Natural killer cell (primary cell): Measurements from ENCODE around the gene CTNNA3. TPM values are rescaled to one million over a fixed set of nuclear protein-coding genes. Genes with fewer than 3 reads are reported as not detected.

Experiments
- ATAC-seq, 3 donors: fragments of 150-1000 bp in 2 of 3; fragments of 200-7000 bp in 1 of 3; cut with Tn5 transposase; 1 replicate in 1 of 3; 2 replicates in 2 of 3; pipeline ENCODE4 v1.10.0; 2021; ENCODE audit warnings: mild to moderate bottlenecking in 2 of 3, moderate library complexity in 2 of 3
- DNase-seq, 2 donors: peaks; one replicate each; pipeline versions ENCODE4 v3.0.0 to v3.0.0-alpha.2; 2013 to 2021; ENCODE audit warnings: mixed read lengths in 1 of 2
- H3K27ac ChIP-seq: one replicate; pipeline ENCODE4 v1.5.1; 2013; ENCODE audit warnings: mild to moderate bottlenecking, low read length
- H3K27me3 ChIP-seq: one replicate; pipeline ENCODE4 v1.6.1; 2013; ENCODE audit warnings: low read length; ENCODE audit not compliant: control insufficient read depth, insufficient read depth
- H3K36me3 ChIP-seq: one replicate; pipeline ENCODE4 v1.6.1; 2013; ENCODE audit warnings: low read length; ENCODE audit not compliant: control insufficient read depth, insufficient read depth
- H3K4me1 ChIP-seq: one replicate; pipeline ENCODE4 v1.6.1; 2013; ENCODE audit warnings: low read length; ENCODE audit not compliant: control insufficient read depth, insufficient read depth
- H3K4me3 ChIP-seq: one replicate; pipeline ENCODE4 v1.5.1; 2013; ENCODE audit warnings: low read length
- H3K9me3 ChIP-seq: one replicate; pipeline ENCODE4 v1.6.1; 2013; ENCODE audit warnings: low read length; ENCODE audit not compliant: control insufficient read depth, insufficient read depth
- H3K27ac Mint-ChIP-seq, 2 donors: one replicate each; pipeline ENCODE4 v1.8.0; 2022; ENCODE audit warnings: mild to moderate bottlenecking in 2 of 2, mixed read lengths in 2 of 2, moderate library complexity in 1 of 2
- H3K27me3 Mint-ChIP-seq, 2 donors: one replicate each; pipeline ENCODE4 v1.8.0; 2022; ENCODE audit warnings: low read depth in 2 of 2, mixed read lengths in 2 of 2
- H3K36me3 Mint-ChIP-seq: one replicate; pipeline ENCODE4 v1.8.0; 2022; ENCODE audit warnings: mixed read lengths
- H3K4me1 Mint-ChIP-seq, 2 donors: one replicate each; pipeline ENCODE4 v1.8.0; 2022; ENCODE audit warnings: mixed read lengths in 2 of 2
- H3K4me3 Mint-ChIP-seq: one replicate; pipeline ENCODE4 v1.8.0; 2022; ENCODE audit warnings: mild to moderate bottlenecking, moderate library complexity, mixed read lengths
- H3K9me3 Mint-ChIP-seq, 2 donors: one replicate each; pipeline ENCODE4 v1.8.0; 2022; ENCODE audit warnings: mixed read lengths in 2 of 2
- WGBS: methylation state at CpG from one replicate; pipeline ENCODE4 v1.1.7; 2013; ENCODE audit warnings: missing lambda C conversion rate; ENCODE audit not compliant: insufficient coverage; 5-methylcytosine and 5-hydroxymethylcytosine counted together
- intact Hi-C: fragments of 100-400 bp; cut with micrococcal nuclease; formaldehyde crosslinking; loops from one replicate; pipeline ENCODE4 v1.14.2; 2022
- total RNA-seq, 4 donors: library from RNA; stranded (reverse); fragments of 120-200 nt in 1 of 4; gene quantifications; one replicate each; pipeline versions ENCODE4 v1.2.3 to v1.2.4, GENCODE V29; 2013 to 2022
- TF ChIP-seq, protein P1 (sequence below): fragments of 200-600 bp; IDR thresholded peaks from one replicate; pipeline ENCODE4 v1.8.0; 2022; ENCODE audit warnings: antibody characterized with exemption

Gene CTNNA3
- total RNA-seq, 3 donors from 2014 or later (not counting 1 experiment from before 2014, with no cell fraction given), result not detected

- Mint-ChIP-seq H3K9me3 (peaks cover 10 to 23% of the 10 kb centered on the region in 2 donors), H3K4me1 (no peaks in the 10 kb centered on the region), H3K27ac (no peak overlapping the region), H3K27me3 (no peaks in the 10 kb centered on the region), H3K4me3 (no peak overlapping the region), H3K36me3 (no peaks in the 10 kb centered on the region)
- no peaks in the 10 kb centered on the region for H3K27me3 ChIP-seq
- peaks cover 7% of the 10 kb centered on the region for H3K9me3 ChIP-seq
- no peak overlapping the region for H3K27ac ChIP-seq
- H3K4me1 ChIP-seq, result no peaks in the 10 kb centered on the region
- H3K4me3 ChIP-seq, result no peak overlapping the region
- DNase-seq (no peak), ATAC-seq (no peak)
- no peaks in the 10 kb centered on the region for H3K36me3 ChIP-seq
- 65% methylated on average over 8 of the region's 8 CpGs for WGBS
- intact Hi-C loops, result no loop called here
- TF ChIP-seq, protein P1, sequence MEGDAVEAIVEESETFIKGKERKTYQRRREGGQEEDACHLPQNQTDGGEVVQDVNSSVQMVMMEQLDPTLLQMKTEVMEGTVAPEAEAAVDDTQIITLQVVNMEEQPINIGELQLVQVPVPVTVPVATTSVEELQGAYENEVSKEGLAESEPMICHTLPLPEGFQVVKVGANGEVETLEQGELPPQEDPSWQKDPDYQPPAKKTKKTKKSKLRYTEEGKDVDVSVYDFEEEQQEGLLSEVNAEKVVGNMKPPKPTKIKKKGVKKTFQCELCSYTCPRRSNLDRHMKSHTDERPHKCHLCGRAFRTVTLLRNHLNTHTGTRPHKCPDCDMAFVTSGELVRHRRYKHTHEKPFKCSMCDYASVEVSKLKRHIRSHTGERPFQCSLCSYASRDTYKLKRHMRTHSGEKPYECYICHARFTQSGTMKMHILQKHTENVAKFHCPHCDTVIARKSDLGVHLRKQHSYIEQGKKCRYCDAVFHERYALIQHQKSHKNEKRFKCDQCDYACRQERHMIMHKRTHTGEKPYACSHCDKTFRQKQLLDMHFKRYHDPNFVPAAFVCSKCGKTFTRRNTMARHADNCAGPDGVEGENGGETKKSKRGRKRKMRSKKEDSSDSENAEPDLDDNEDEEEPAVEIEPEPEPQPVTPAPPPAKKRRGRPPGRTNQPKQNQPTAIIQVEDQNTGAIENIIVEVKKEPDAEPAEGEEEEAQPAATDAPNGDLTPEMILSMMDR, result no peak
Observed at GRCh38 chr10:65907199-65907712, 1788.7 kb downstream of the CTNNA3 start.

- 97% methylated on average over 3 of the region's 4 CpGs for WGBS
- H3K9me3 ChIP-seq, result peaks cover 7% of the 10 kb centered on the region
- intact Hi-C loops, result no loop called here
- Mint-ChIP-seq H3K27ac (no peak overlapping the region), H3K4me3 (no peak overlapping the region), H3K9me3 (peaks cover 9 to 23% of the 10 kb centered on the region in 2 donors), H3K27me3 (no peaks in the 10 kb centered on the region), H3K36me3 (peaks cover 5% of the 10 kb centered on the region), H3K4me1 (no peaks in the 10 kb centered on the region)
- no peak overlapping the region for H3K4me3 ChIP-seq
- ATAC-seq, result no peak
- no peak overlapping the region for H3K27ac ChIP-seq
- TF ChIP-seq, protein P1, result no peak
- H3K27me3 ChIP-seq, result no peaks in the 10 kb centered on the region
- no peaks in the 10 kb centered on the region for H3K36me3 ChIP-seq
- no peaks in the 10 kb centered on the region for H3K4me1 ChIP-seq
- no peak for DNase-seq
Observed at GRCh38 chr10:65903620-65904019, 1792.4 kb downstream of the CTNNA3 start.

- intact Hi-C loops, result no loop called here
- Histone ChIP-seq H3K27ac (no peak overlapping the region), H3K9me3 (peaks cover 4% of the 10 kb centered on the region), H3K4me3 (no peak overlapping the region), H3K36me3 (no peaks in the 10 kb centered on the region), H3K27me3 (no peaks in the 10 kb centered on the region), H3K4me1 (no peaks in the 10 kb centered on the region)
- Mint-ChIP-seq H3K27me3 (no peaks in the 10 kb centered on the region), H3K9me3 (peaks cover 13 to 24% of the 10 kb centered on the region in 2 donors), H3K4me3 (no peak overlapping the region), H3K27ac (no peak overlapping the region), H3K36me3 (peaks cover 5% of the 10 kb centered on the region), H3K4me1 (no peaks in the 10 kb centered on the region)
- ATAC-seq (no peak), DNase-seq (no peak)
- TF ChIP-seq, protein P1, result no peak
- WGBS, result 84% methylated on average over 7 of the region's 7 CpGs
Observed at GRCh38 chr10:65900271-65900670, 1795.7 kb downstream of the CTNNA3 start.

GRCh38 chr10:65898055-65898454 is 1797.9 kb downstream of the CTNNA3 start:
- intact Hi-C loops, result no loop called here
- peaks cover 13 to 14% of the 10 kb centered on the region in 2 donors for H3K9me3 Mint-ChIP-seq
- H3K36me3 ChIP-seq, result no peaks in the 10 kb centered on the region
- no peaks in the 10 kb centered on the region for H3K27me3 Mint-ChIP-seq
- no peaks in the 10 kb centered on the region for H3K9me3 ChIP-seq
- DNase-seq, result no peak
- H3K27ac ChIP-seq, result no peak overlapping the region
- no peaks in the 10 kb centered on the region for H3K27me3 ChIP-seq
- no peak overlapping the region for H3K4me3 Mint-ChIP-seq
- TF ChIP-seq, protein P1, result no peak
- H3K4me3 ChIP-seq, result no peak overlapping the region
- H3K4me1 ChIP-seq, result no peaks in the 10 kb centered on the region
- no peak for ATAC-seq
- no peaks in the 10 kb centered on the region for H3K4me1 Mint-ChIP-seq
- H3K27ac Mint-ChIP-seq, result no peak overlapping the region
- H3K36me3 Mint-ChIP-seq, result peaks cover 5% of the 10 kb centered on the region
- no CpG with 5 or more reads among the region's 1 CpG for WGBS
